22Rv1 (cell line): Measurements from ENCODE around the gene SLC66A2.

Experiments used
- ZFX ChIP-seq: fragments of 450-650 bp; IDR thresholded peaks from 2 replicates; pipeline ENCODE4 v1.6.1; 2017; ENCODE audit warnings: antibody characterized with exemption, borderline replicate concordance
- TF ChIP-seq, protein P1 (sequence below): fragments of 450-650 bp; IDR thresholded peaks from 2 replicates; pipeline ENCODE4 v1.5.1; 2017; ENCODE audit warnings: mild to moderate bottlenecking

DNA sequence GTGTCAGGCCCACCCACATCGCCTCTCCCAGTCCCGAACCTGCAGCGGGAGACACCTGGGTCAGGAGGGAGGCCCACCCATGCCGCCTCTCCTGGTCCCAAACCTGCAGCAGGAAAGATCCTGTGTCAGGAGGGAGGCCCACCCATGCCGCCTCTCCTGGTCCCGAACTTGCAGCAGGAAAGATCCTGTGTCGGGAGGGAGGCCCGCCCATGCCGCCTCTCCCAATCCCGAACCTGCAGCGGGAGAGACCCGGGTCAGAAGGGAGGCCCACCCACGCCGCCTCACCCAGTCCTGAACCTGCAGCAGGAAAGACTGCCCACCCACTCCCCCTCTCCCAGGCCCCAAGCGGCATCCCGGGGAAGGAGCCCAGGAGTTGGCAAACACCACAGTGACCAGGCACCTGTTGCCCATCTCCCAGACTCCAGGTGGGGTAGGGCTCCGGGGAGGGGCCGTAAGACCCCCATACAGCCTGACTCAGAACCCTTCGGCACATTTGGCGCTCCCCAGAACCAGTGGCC, 7.8 kb downstream of the SLC66A2 start:
- TF ChIP-seq, protein P1, sequence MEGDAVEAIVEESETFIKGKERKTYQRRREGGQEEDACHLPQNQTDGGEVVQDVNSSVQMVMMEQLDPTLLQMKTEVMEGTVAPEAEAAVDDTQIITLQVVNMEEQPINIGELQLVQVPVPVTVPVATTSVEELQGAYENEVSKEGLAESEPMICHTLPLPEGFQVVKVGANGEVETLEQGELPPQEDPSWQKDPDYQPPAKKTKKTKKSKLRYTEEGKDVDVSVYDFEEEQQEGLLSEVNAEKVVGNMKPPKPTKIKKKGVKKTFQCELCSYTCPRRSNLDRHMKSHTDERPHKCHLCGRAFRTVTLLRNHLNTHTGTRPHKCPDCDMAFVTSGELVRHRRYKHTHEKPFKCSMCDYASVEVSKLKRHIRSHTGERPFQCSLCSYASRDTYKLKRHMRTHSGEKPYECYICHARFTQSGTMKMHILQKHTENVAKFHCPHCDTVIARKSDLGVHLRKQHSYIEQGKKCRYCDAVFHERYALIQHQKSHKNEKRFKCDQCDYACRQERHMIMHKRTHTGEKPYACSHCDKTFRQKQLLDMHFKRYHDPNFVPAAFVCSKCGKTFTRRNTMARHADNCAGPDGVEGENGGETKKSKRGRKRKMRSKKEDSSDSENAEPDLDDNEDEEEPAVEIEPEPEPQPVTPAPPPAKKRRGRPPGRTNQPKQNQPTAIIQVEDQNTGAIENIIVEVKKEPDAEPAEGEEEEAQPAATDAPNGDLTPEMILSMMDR: no peak
- TF ChIP-seq ZFX: no peak
